ENCODE measurements around the gene FBXW10.
"Not testable (repeated sequence)": the region's sequence is repeated elsewhere in the genome, so short reads cannot be mapped to it uniquely, and the experiment has no call there.

DNA sequence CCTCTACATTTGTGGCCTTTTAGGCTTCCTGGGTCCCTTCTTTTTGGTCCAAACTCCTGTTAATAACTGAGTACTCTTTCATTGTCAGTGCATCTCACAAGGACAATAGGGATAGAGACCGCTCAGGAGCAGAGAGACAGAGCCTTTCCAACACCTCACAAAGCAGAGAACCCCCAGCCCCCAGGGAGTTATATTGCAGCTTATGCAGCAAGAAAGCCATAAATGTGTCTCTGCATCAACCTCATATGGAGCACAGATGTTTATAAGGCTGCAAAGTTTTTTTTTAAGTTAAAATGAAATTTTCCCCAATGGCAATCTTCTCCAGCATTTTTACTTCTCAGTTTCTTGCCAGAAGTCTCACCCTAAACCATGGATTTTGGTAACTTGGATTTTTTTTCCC is 6.4 kb downstream of the FBXW10 start:
- TF ChIP-seq CTCF, POLR2A (IDR thresholded peaks at IDR 0.05): not testable (repeated sequence)

All from thyroid gland (tissue), 4 donors.